K562 (cell line): ENCODE results near the gene BRD7. TPM values are rescaled to one million over a fixed set of nuclear protein-coding genes. Genes with fewer than 3 reads are reported as not detected.
A peak's percentile ranks its signal among the peaks of the same experiment; 100 is the strongest.

Experiments
- ATF7 ChIP-seq: fragments of 450-650 bp; IDR thresholded peaks from 2 replicates; pipeline ENCODE4 v1.7.1; 2014; ENCODE audit warnings: mild to moderate bottlenecking, moderate library complexity
- CBFA2T2 ChIP-seq: fragments of 450-650 bp; conservative IDR thresholded peaks from 2 replicates; pipeline ENCODE4 v1.6.1; 2017; ENCODE audit warnings: mild to moderate bottlenecking
- CREM ChIP-seq: IDR thresholded peaks from 2 replicates; pipeline ENCODE4 v1.6.1; 2014; ENCODE audit warnings: antibody characterized with exemption, low read depth
- DPF2 ChIP-seq: fragments of 450-650 bp; IDR thresholded peaks from 2 replicates; pipeline ENCODE4 v1.6.1; 2016
- EP300 ChIP-seq: IDR thresholded peaks from 2 replicates; pipeline ENCODE4 v1.6.1; 2012; ENCODE audit warnings: low read length, improper control_type of control experiment
- GABPB1 ChIP-seq: sonication (generic); formaldehyde crosslinking; IDR thresholded peaks from 2 replicates; pipeline ENCODE4 v1.8.0; 2022; ENCODE audit warnings: mild to moderate bottlenecking, missing genetic modification reagents
- NRF1 ChIP-seq, 2 experiments: fragments of 450-650 bp; IDR thresholded peaks in 1 of 2; conservative IDR thresholded peaks in 1 of 2; 2 replicates each; pipeline ENCODE4 v1.6.1; 2014; ENCODE audit warnings: mild to moderate bottlenecking in 2 of 2
- RBFOX2 ChIP-seq: fragments of 200-400 bp; formaldehyde crosslinking; IDR thresholded peaks from 2 replicates; pipeline ENCODE4 v1.6.1; 2017; ENCODE audit warnings: low read depth, mild to moderate bottlenecking, low read length, moderate library complexity
- RBM34 ChIP-seq: fragments of 200-400 bp; formaldehyde crosslinking; IDR thresholded peaks from 2 replicates; pipeline ENCODE4 v1.6.1; 2018; ENCODE audit warnings: low read length, borderline replicate concordance; ENCODE audit not compliant: insufficient read depth
- SETDB1 ChIP-seq: IDR thresholded peaks from one replicate; pipeline ENCODE4 v1.6.1; 2012; ENCODE audit warnings: low read length, control low read depth, inconsistent platforms
- SRF ChIP-seq, 2 experiments: fragments of 250-450, 450-650 bp in 1 of 2; sonication (Bioruptor Pico) in 1 of 2; sonication (generic) in 1 of 2; formaldehyde crosslinking; IDR thresholded peaks; 2 replicates each; pipeline versions ENCODE4 v1.5.0 to v1.5.1; 2020 to 2022; ENCODE audit warnings: mild to moderate bottlenecking in 1 of 2, missing genetic modification reagents in 1 of 2
- TAL1 ChIP-seq: fragments of 450-650 bp; IDR thresholded peaks from 2 replicates; pipeline ENCODE4 v1.6.1; 2016; ENCODE audit warnings: mild to moderate bottlenecking
- TCF3 ChIP-seq: sonication (generic); formaldehyde crosslinking; IDR thresholded peaks from 2 replicates; pipeline ENCODE4 v1.4.0; 2020; ENCODE audit warnings: mild to moderate bottlenecking, missing genetic modification reagents
- ZFPM2 ChIP-seq: fragments of 250-450 bp; sonication (Bioruptor Pico); IDR thresholded peaks from 2 replicates; pipeline ENCODE4 v1.5.1; 2022; ENCODE audit warnings: mild to moderate bottlenecking
- polyA plus RNA-seq, 8 experiments: library from polyadenylated mRNA; depleted of rRNA in 4 of 8; stranded (reverse) in 5 of 8; unstranded in 3 of 8; fragments of >200 nt; fragmentation: Nextera tagmentation in 2 of 8; fragmentation: Illumina TruSeq in 1 of 8; extraction: Ambion mirVana in 2 of 8; extraction: Trizol in 1 of 8; gene quantifications; 2 replicates each; pipeline versions ENCODE4 v1.2.1 to v1.2.3, GENCODE V29; 2011 to 2014; ENCODE audit warnings: inconsistent platforms in 1 of 8, missing spikeins in 1 of 8
- total RNA-seq, 7 experiments: library from RNA; depleted of rRNA in 6 of 7; stranded (reverse); fragments of >200 nt in 6 of 7; fragmentation: Illumina TruSeq in 2 of 7; extraction: Trizol in 2 of 7; gene quantifications; 2 replicates each; pipeline versions ENCODE4 v1.2.1 to v1.2.3, GENCODE V29; 2011 to 2021; ENCODE audit warnings: low replicate concordance in 1 of 7
- TF ChIP-seq, protein P1 (sequence below): sonication (generic); formaldehyde crosslinking; IDR thresholded peaks from 2 replicates; pipeline ENCODE4 v1.8.1; 2023; ENCODE audit warnings: mild to moderate bottlenecking, missing genetic modification reagents
- TF ChIP-seq, protein P2 (sequence below), 3 experiments: fragments of 200-800 bp in 1 of 3; fragments of 250-450 bp in 1 of 3; fragments of 450-650 bp in 1 of 3; sonication (Bioruptor Pico) in 1 of 3; sonication (Bioruptor generic) in 1 of 3; formaldehyde crosslinking in 1 of 3; IDR thresholded peaks; 2 replicates each; pipeline versions ENCODE4 v1.6.1 to v1.8.0; 2016 to 2022; ENCODE audit warnings: mild to moderate bottlenecking in 2 of 3, missing genetic modification characterization in 2 of 3, missing compliant biosample characterization in 1 of 3, moderate library complexity in 1 of 3
- TF ChIP-seq, protein P3 (sequence below): fragments of 250-450 bp; sonication (Bioruptor Pico); IDR thresholded peaks from 2 replicates; pipeline ENCODE4 v1.4.0; 2020; ENCODE audit warnings: mild to moderate bottlenecking

Gene BRD7
- total and polyA plus RNA-seq, 9 of the 15 experiments (the other 6 are each of a cell fraction or from before 2014, with no cell fraction given): 20.6 to 101 (median 68.7) TPM

DNA sequence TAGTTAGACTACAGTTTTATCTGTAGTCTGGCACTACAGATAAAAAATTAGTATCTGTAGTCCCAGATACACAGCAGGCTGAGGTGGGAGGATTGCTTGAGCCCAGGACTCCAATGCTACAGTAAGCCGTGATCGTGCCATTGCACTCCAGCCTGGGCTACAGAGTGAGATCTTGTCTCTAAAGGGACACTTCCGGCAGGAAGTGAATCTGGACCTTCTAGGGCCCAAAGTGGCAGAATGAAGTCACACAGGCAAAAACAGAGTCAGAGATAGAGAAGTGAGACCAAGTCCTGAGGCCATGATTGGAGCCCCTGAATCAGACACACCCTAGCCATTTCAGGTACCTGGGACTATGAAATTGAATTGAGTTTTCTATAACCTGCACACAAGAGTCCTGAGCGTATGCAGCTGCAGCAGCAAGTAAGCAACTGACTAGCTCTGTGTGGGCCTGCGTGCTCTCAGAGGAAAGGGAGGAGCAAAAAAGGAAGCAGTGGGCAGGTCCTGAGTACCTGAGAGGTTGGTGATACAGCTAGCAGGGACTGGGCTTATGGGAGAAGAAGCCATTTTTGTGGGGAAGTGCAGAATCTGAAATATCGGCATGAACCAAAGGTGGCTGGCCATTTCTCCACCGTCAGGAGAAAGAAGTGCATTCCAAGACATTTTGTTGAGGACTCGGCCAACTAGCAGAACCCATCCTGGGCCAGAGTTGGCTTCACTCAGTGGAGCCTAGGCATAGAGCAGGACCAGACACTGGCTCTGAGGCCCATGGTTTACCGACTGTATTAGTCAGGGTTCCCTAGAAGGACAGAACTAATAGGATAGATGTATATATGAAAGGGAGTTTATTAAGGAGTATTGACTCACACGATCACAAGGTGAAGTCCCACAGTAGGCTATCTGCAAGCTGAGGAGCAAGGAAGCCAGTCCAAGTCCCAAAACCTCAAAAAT lies 27.2 kb upstream of the BRD7 start (continued):
- no peak for TF ChIP-seq RBFOX2
- TF ChIP-seq GABPB1 (CRISPR knock-in tag): peak; percentile 52; the same call in 1 of the 2 replicates
- TF ChIP-seq EP300: peak; percentile 38; the same call in 1 of the 2 replicates
- TF ChIP-seq TAL1: peak; percentile 68
- TF ChIP-seq DPF2: peak; percentile 38; the same call in 1 of the 2 replicates
- peak in 1 of 2 experiments; percentile 35; a peak in 2 of 4 replicates for TF ChIP-seq SRF (CRISPR knock-in tag; IDR thresholded peaks at IDR 0.05)
- no peak for TF ChIP-seq SETDB1
- peak; percentile 16; a peak in 1 of 4 replicates for TF ChIP-seq NRF1 (conservative IDR thresholded peaks at IDR 0.05 in 1 of 2, IDR thresholded peaks at IDR 0.05 in 1 of 2)
- TF ChIP-seq RBM34: no peak
- TF ChIP-seq ZFPM2 (CRISPR knock-in tag): no peak
- TF ChIP-seq, protein P1, sequence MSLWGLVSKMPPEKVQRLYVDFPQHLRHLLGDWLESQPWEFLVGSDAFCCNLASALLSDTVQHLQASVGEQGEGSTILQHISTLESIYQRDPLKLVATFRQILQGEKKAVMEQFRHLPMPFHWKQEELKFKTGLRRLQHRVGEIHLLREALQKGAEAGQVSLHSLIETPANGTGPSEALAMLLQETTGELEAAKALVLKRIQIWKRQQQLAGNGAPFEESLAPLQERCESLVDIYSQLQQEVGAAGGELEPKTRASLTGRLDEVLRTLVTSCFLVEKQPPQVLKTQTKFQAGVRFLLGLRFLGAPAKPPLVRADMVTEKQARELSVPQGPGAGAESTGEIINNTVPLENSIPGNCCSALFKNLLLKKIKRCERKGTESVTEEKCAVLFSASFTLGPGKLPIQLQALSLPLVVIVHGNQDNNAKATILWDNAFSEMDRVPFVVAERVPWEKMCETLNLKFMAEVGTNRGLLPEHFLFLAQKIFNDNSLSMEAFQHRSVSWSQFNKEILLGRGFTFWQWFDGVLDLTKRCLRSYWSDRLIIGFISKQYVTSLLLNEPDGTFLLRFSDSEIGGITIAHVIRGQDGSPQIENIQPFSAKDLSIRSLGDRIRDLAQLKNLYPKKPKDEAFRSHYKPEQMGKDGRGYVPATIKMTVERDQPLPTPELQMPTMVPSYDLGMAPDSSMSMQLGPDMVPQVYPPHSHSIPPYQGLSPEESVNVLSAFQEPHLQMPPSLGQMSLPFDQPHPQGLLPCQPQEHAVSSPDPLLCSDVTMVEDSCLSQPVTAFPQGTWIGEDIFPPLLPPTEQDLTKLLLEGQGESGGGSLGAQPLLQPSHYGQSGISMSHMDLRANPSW (CRISPR knock-in tag): no peak
- peak; percentile 57; the same call in 1 of the 2 replicates for TF ChIP-seq ATF7
- TF ChIP-seq CREM: peak; percentile 57; the same call in 1 of the 2 replicates
- TF ChIP-seq CBFA2T2: peak; percentile 57
- peak; percentile 22; the same call in 1 of the 2 replicates for TF ChIP-seq TCF3
- TF ChIP-seq, protein P2, sequence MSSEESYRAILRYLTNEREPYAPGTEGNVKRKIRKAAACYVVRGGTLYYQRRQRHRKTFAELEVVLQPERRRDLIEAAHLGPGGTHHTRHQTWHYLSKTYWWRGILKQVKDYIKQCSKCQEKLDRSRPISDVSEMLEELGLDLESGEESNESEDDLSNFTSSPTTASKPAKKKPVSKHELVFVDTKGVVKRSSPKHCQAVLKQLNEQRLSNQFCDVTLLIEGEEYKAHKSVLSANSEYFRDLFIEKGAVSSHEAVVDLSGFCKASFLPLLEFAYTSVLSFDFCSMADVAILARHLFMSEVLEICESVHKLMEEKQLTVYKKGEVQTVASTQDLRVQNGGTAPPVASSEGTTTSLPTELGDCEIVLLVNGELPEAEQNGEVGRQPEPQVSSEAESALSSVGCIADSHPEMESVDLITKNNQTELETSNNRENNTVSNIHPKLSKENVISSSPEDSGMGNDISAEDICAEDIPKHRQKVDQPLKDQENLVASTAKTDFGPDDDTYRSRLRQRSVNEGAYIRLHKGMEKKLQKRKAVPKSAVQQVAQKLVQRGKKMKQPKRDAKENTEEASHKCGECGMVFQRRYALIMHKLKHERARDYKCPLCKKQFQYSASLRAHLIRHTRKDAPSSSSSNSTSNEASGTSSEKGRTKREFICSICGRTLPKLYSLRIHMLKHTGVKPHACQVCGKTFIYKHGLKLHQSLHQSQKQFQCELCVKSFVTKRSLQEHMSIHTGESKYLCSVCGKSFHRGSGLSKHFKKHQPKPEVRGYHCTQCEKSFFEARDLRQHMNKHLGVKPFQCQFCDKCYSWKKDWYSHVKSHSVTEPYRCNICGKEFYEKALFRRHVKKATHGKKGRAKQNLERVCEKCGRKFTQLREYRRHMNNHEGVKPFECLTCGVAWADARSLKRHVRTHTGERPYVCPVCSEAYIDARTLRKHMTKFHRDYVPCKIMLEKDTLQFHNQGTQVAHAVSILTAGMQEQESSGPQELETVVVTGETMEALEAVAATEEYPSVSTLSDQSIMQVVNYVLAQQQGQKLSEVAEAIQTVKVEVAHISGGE (CRISPR knock-in tag; IDR thresholded peaks at IDR 0.05): peak in 1 of 3 experiments; percentile 39; a peak in 1 of 6 replicates
- TF ChIP-seq, protein P3, sequence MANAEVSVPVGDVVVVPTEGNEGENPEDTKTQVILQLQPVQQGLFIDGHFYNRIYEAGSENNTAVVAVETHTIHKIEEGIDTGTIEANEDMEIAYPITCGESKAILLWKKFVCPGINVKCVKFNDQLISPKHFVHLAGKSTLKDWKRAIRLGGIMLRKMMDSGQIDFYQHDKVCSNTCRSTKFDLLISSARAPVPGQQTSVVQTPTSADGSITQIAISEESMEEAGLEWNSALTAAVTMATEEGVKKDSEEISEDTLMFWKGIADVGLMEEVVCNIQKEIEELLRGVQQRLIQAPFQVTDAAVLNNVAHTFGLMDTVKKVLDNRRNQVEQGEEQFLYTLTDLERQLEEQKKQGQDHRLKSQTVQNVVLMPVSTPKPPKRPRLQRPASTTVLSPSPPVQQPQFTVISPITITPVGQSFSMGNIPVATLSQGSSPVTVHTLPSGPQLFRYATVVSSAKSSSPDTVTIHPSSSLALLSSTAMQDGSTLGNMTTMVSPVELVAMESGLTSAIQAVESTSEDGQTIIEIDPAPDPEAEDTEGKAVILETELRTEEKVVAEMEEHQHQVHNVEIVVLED (CRISPR knock-in tag): no peak
